DOHH2 (cell line): Measurements from ENCODE around the gene SMC1B.

Experiments
- EZH2phosphoT487 ChIP-seq: fragments of 200-600 bp; sonication (generic); IDR thresholded peaks from 2 replicates; pipeline ENCODE4 v1.6.1; 2017; ENCODE audit warnings: borderline replicate concordance, mild to moderate bottlenecking, antibody characterized with exemption, low read length, moderate library complexity, mixed read lengths
- TF ChIP-seq, protein P1 (sequence below): fragments of 200-600 bp; sonication (generic); IDR thresholded peaks from one replicate; pipeline ENCODE4 v1.5.1; 2014; ENCODE audit warnings: antibody characterized with exemption, mild to moderate bottlenecking, low read depth, low read length; ENCODE audit not compliant: poor library complexity, severe bottlenecking

DNA sequence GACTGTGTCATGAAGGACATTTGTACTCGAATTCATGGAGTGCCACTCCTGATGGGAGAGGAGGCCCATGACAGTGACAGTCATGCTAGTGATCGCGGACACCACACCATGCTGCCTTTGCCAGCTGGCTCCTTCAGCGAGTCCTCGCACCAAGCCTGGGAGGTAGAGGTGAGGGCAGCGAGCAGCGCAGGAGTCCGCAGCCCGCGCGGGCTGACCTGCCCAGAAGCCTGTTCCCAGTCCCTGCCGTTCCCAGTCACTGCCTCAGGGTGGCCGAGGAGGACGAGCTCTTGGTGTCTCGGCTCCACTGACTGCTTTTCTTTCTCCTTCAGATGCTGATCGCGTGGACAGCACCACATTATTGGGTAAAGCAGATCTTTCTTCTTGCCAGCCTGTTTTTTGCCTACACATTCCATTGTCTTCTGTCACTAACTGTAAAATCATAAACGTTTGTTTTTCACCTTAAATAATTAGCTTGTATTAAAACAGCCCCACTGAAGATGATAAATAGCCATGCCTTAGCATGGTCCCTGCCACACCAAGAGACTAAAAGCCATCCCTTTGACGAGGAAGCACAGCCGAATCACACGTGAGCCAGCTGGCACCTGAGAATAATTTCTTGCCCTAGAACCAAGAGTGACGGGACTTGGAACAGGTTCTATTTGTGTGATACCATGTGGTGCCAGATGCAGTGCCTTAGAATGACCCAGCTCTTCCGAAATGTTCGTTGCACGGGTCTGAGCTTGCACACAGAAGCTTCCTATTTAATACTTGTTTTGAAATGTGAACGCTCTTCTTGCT is 78.2 kb downstream of the SMC1B start:
- TF ChIP-seq, protein P1, sequence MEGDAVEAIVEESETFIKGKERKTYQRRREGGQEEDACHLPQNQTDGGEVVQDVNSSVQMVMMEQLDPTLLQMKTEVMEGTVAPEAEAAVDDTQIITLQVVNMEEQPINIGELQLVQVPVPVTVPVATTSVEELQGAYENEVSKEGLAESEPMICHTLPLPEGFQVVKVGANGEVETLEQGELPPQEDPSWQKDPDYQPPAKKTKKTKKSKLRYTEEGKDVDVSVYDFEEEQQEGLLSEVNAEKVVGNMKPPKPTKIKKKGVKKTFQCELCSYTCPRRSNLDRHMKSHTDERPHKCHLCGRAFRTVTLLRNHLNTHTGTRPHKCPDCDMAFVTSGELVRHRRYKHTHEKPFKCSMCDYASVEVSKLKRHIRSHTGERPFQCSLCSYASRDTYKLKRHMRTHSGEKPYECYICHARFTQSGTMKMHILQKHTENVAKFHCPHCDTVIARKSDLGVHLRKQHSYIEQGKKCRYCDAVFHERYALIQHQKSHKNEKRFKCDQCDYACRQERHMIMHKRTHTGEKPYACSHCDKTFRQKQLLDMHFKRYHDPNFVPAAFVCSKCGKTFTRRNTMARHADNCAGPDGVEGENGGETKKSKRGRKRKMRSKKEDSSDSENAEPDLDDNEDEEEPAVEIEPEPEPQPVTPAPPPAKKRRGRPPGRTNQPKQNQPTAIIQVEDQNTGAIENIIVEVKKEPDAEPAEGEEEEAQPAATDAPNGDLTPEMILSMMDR: no peak
- TF ChIP-seq EZH2phosphoT487: no peak
